ENCODE data around the gene WWOX.

WWOX gene

DNA sequence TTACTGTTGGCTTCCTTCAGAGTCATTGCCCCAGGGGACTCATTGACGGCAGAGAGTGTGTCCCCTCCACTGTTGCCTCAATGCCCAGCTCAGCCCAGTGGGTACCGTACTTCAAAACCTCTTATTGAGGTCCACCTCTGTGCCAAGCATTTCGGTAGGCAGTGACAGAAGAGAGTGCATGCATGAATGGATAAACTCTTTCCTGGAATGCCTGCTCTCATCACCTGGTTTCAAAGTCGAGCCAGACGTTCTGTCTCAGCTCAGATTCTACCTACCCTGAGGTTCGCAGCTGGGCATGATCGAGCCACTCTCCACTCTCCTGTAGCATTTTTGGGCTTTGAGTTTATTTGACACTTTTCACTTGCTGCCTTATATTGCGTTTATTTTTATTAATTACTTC, 854.1 kb downstream of the WWOX start:
- no peak for TF ChIP-seq CTCF (IDR thresholded peaks at IDR 0.05; ENCODE audit: control insufficient read depth, insufficient read depth, low read depth, low read length, missing control alignments)
- no peak overlapping the region for H3K4me3 ChIP-seq (ENCODE audit: control insufficient read depth, low read depth, low read length)
- no peak for DNase-seq (ENCODE audit: low read depth)

- no peak overlapping the region for H3K4me3 ChIP-seq (ENCODE audit: control insufficient read depth, low read depth, low read length)
- TF ChIP-seq CTCF (IDR thresholded peaks at IDR 0.05; ENCODE audit: control insufficient read depth, insufficient read depth, low read depth, low read length, missing control alignments) = no peak
- no peak for DNase-seq (ENCODE audit: low read depth)
These were observed 855.8 kb downstream of the WWOX start for GRCh38 chr16:78955206-78955605.

- H3K4me3 ChIP-seq (ENCODE audit: control insufficient read depth, low read depth, low read length) = no peak overlapping the region
- no peak for DNase-seq (ENCODE audit: low read depth)
- TF ChIP-seq CTCF (IDR thresholded peaks at IDR 0.05; ENCODE audit: control insufficient read depth, insufficient read depth, low read depth, low read length, missing control alignments) = no peak
These were observed 857.4 kb downstream of the WWOX start for GRCh38 chr16:78956859-78957258.

DNA sequence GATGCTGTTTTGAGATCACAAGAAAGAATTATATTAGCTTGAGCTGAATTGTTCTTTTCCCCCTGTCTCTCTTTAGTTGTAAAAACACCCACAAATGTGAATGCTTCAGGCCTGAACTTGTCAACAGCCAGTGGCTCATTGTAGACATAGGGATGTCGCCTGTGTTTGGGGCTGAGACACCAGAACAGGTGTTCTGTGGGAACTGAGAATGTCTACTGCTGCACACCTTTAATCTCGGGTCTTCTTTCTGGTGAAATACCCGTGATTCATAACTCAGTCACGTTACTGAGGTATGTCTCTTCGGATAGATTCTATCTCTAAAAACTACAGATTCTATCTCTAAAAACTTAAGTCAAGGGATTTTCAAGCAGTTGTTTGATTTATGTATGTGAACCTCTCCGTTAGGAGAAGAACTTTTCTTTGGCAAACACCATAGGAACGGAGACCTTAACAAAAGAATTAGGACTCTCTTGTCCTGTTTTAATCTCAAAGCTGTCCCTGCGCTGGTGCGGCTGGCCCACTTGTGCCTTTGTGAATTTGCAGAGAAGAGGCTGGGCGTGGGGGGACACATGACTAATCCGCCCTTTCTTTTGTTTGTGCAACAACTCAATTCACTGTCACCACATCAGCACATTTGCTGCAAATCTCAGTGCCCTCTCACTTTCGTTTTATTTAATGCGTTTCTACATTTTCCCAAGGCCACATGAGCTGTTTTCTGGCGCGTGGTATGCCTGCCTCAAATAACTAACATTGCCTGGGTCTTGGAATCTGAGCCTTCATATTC, 858.1 kb downstream of the WWOX start:
- no peak for TF ChIP-seq CTCF (IDR thresholded peaks at IDR 0.05; ENCODE audit: control insufficient read depth, insufficient read depth, low read depth, low read length, missing control alignments)
- DNase-seq (ENCODE audit: low read depth) = no peak

GRCh38 chr16:78961464-78961863, 862.0 kb downstream of the WWOX start:
- DNase-seq (ENCODE audit: low read depth) = no peak
- TF ChIP-seq CTCF (IDR thresholded peaks at IDR 0.05; ENCODE audit: control insufficient read depth, insufficient read depth, low read depth, low read length, missing control alignments) = no peak
- H3K4me3 ChIP-seq (ENCODE audit: control insufficient read depth, low read depth, low read length) = no peak overlapping the region

More for the DNA sequence above, 858.1 kb downstream of the WWOX start:
- H3K4me3 ChIP-seq (ENCODE audit: control insufficient read depth, low read depth, low read length) = no peak overlapping the region

GRCh38 chr16:78962457-78962929, 863.0 kb downstream of the WWOX start:
- no peak for TF ChIP-seq CTCF (IDR thresholded peaks at IDR 0.05; ENCODE audit: control insufficient read depth, insufficient read depth, low read depth, low read length, missing control alignments)
- no peak for DNase-seq (ENCODE audit: low read depth)
- no peak overlapping the region for H3K4me3 ChIP-seq (ENCODE audit: control insufficient read depth, low read depth, low read length)
